Stomach smooth muscle (tissue), 2 donors: ENCODE measurements around the gene MYO15B.

Source experiments
- H3K27ac ChIP-seq: one replicate; pipeline ENCODE4 v1.7.0; 2013; ENCODE audit warnings: mild to moderate bottlenecking, low read length, inconsistent platforms
- H3K27me3 ChIP-seq, 2 donors: one replicate each; pipeline ENCODE4 v1.7.0; 2013; ENCODE audit warnings: low read length in 2 of 2; ENCODE audit not compliant: insufficient read depth in 2 of 2, control insufficient read depth in 1 of 2
- H3K36me3 ChIP-seq, 2 donors: one replicate each; pipeline ENCODE4 v1.7.0; 2013; ENCODE audit warnings: low read length in 2 of 2; ENCODE audit not compliant: control insufficient read depth in 2 of 2, insufficient read depth in 2 of 2
- H3K4me1 ChIP-seq: one replicate; pipeline ENCODE4 v1.7.0; 2013; ENCODE audit warnings: low read length; ENCODE audit not compliant: control insufficient read depth, insufficient read depth
- H3K4me3 ChIP-seq, 2 donors: one replicate each; pipeline ENCODE4 v1.7.0; 2013; ENCODE audit warnings: low read length in 2 of 2
- H3K9ac ChIP-seq, 2 donors: one replicate each; pipeline ENCODE4 v1.7.0; 2013; ENCODE audit warnings: low read length in 2 of 2, mild to moderate bottlenecking in 1 of 2
- H3K9me3 ChIP-seq, 2 donors: one replicate each; pipeline ENCODE4 v1.7.0; 2013; ENCODE audit warnings: low read length in 2 of 2; ENCODE audit not compliant: control insufficient read depth in 2 of 2
- donor health status: healthy.
- donor health status: Pancreatic carcinoma.

Gene MYO15B

DNA sequence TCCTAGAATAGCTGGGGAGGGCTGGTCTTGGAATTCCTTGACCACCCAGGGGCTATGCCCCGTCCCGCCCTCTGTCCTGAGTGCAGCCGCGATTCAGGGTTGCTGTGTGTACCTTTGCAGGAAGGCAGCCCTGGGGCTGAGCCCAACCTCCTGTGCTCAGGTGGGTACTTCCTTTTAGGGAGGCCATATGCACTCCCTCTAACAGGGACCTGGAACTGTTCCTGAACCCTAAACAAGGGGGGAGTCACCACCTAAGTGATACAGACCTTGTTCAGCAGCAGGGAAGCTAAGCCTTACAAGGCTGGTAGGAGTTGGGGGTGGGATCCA is 37.5 kb upstream of the MYO15B start:
- no peaks in the 10 kb centered on the region for H3K27me3 ChIP-seq
- no peak overlapping the region for H3K27ac ChIP-seq
- H3K4me3 ChIP-seq = no peak overlapping the region
- H3K9ac ChIP-seq = no peak overlapping the region
- H3K4me1 ChIP-seq = no peaks in the 10 kb centered on the region
- no peaks in the 10 kb centered on the region for H3K36me3 ChIP-seq
- H3K9me3 ChIP-seq = no peaks in the 10 kb centered on the region

DNA sequence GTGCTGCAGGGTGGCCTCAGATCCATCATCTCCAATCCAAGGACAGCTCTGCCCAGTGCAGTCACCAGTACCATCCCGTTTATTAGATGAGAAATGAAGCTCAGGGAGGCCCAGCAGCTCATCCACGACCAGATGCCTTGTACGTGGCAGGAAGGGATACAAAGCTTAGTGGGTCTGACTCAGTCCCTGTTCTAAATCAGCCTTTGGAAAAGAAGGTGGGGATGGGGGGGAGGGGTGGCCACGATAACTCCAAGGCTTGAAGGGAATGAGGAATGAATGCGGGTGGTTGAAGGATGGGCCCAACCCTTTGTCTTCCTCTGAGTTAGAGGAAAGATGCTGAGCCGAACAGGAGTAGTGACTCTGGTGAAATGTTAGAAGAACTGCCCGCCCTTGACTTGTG is 36.3 kb upstream of the MYO15B start:
- Histone ChIP-seq H3K9me3 (no peaks in the 10 kb centered on the region), H3K36me3 (no peaks in the 10 kb centered on the region), H3K4me3 (no peak overlapping the region), H3K9ac (no peak overlapping the region), H3K27ac (no peak overlapping the region), H3K27me3 (no peaks in the 10 kb centered on the region), H3K4me1 (no peaks in the 10 kb centered on the region)

- Histone ChIP-seq H3K9ac (no peak overlapping the region), H3K9me3 (no peaks in the 10 kb centered on the region), H3K4me3 (no peak overlapping the region), H3K27ac (no peak overlapping the region), H3K36me3 (no peaks in the 10 kb centered on the region), H3K4me1 (peaks cover 4% of the 10 kb centered on the region), H3K27me3 (no peaks in the 10 kb centered on the region)
Observed at GRCh38 chr17:75552425-75553294, 34.9 kb upstream of the MYO15B start.

DNA sequence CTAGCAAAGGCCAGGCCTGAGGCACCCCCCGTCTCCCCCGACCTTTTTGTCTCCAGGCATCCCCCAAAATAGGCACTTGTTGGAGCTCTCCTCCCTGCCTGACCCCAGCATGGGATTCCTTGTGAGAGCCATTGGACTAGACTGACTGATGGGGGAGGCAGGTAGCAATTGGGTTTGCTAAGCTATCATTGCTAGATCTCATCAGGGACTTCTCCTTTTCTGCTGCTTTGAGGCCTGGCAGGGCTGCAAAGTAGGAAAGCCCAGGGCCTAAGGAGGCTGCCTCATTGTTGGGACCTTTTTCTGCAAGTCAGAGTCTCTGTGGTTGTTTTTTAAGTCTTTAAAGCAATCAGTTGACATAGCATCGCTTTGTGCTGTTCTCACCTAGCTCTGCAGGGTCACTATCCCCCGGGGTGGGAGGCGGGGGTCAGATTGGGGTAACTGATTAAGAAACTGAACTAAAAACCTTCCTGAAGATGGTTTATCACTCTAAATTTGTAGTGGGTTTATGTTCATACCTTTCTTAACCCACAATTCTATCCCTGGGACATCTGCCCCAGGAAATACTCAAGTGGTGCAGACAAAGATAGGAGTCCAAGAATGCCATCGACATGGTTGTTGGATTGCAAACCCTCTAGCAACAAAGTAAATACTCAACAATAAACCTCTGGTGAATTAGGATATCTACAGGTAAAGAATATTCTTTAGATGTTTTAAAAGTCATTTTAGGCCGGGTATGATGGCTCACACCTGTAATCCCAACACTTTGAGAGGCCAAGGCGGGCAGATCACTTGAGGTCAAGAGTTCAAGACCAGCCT is 34.1 kb upstream of the MYO15B start:
- Histone ChIP-seq H3K27ac (no peak overlapping the region), H3K36me3 (no peaks in the 10 kb centered on the region), H3K27me3 (no peaks in the 10 kb centered on the region), H3K4me1 (peaks cover 4% of the 10 kb centered on the region), H3K4me3 (no peak overlapping the region), H3K9ac (no peak overlapping the region), H3K9me3 (no peaks in the 10 kb centered on the region)

DNA sequence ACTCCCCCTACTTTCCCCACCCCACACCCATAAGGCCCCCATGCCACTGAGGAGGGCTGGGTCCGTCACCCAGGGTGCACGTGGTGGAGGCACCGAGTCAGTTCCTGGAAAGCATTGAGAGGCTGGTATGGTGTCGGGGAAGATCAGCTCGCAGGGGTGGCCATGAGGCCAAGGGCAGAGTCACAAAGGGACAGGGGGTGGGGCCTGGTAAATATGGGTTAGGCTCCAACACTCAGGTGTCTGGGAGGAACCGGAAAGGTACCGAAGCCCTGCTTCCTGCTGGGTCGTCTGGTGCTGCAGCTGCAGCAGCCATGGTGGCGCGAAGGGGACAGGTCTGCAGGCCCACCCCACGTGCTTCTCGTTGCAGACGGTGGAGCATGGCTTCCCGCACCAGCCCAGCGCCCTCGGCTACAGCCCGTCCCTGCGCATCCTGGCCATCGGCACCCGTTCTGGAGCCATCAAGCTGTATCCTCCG is 31.9 kb upstream of the MYO15B start:
- H3K4me1 ChIP-seq = peaks cover 4% of the 10 kb centered on the region
- no peak overlapping the region for H3K4me3 ChIP-seq
- H3K9me3 ChIP-seq = no peaks in the 10 kb centered on the region
- no peak overlapping the region for H3K9ac ChIP-seq
- H3K27ac ChIP-seq = no peak overlapping the region
- no peaks in the 10 kb centered on the region for H3K27me3 ChIP-seq
- H3K36me3 ChIP-seq = no peaks in the 10 kb centered on the region

DNA sequence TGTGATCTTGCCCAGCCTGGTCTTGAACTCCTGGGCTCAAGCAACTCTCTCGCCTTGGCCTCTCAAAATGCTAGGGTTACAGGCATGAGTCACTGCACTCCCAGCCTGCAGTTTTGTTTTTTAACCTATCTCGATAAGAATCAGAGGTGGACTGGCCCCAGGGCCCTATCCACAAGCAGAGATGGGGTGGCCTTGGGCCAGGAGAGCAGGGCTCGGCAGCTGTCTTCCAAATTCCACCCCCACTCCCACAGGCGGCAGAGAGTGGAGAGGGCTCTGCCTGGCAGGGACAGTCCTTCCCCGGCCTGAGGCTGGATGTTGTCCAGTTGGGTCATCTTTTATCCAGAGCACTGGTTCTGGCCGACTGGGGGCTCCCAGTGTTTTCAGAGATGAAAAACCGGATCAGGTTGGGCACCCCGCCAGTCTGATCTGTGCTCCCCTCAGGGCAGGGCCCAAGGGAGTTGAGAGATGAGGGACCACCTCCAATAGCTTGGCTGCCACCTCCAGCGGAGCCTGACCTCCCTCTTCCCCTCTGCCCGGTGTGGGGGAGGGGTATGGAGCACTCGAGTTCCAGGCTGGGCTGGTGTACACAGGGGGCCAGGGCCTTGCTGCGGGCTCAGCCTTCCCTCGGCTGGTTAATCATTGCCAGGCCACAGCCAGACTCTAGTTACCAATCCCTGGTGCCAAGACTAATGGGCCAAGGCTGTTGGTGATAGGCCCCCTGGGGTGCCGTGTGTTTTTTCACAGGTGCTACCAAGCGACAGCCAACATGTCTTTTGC is 30.3 kb upstream of the MYO15B start:
- Histone ChIP-seq H3K4me1 (peaks cover 4% of the 10 kb centered on the region), H3K27ac (no peak overlapping the region), H3K9me3 (no peaks in the 10 kb centered on the region), H3K9ac (no peak overlapping the region), H3K4me3 (no peak overlapping the region), H3K27me3 (no peaks in the 10 kb centered on the region), H3K36me3 (no peaks in the 10 kb centered on the region)

- Histone ChIP-seq H3K9me3 (no peaks in the 10 kb centered on the region), H3K4me3 (no peak overlapping the region), H3K9ac (no peak overlapping the region), H3K36me3 (no peaks in the 10 kb centered on the region), H3K27ac (no peak overlapping the region), H3K4me1 (peaks cover 4% of the 10 kb centered on the region), H3K27me3 (no peaks in the 10 kb centered on the region)
Observed at GRCh38 chr17:75557852-75558665, 29.5 kb upstream of the MYO15B start.

DNA sequence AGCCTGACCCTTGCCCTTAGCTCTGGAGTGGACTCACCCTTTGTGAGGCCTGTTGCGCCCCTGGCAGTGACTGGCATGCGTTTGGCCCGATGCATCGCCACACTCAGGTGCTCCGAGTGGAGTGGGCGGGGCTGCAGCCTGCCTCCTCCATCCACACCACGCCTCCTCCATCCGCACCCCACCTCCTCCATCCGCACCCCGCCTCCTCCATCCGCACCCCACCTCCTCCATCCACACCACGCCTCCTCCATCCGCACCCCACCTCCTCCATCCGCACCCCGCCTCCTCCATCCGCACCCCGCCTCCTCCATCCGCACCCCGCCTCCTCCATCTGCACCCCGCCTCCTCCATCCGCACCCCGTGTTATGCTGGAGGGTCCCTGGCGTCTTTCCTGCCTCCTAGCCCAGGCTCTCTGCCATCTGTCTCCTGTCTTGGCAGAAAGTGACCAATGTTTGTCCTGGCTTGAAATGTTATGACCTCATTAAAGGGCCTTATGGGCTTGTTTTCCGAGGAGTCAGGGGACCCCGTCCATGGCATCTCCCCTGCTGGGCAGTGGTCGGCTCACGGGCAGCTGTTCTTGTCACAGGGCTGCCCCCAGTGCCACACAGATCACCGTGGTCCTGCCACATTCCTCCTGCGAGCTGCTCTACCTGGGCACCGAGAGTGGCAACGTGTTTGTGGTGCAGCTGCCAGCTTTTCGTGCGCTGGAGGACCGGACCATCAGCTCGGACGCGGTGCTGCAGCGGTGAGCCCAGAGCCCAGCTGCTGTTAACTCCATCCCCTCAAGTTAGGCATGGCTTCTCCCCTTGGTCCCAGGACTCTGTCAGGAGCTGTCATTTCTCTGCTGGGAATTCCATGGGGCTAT is 28.7 kb upstream of the MYO15B start:
- Histone ChIP-seq H3K9ac (no peak overlapping the region), H3K36me3 (no peaks in the 10 kb centered on the region), H3K27ac (no peak overlapping the region), H3K27me3 (no peaks in the 10 kb centered on the region), H3K4me3 (no peak overlapping the region), H3K4me1 (peaks cover 4% of the 10 kb centered on the region), H3K9me3 (no peaks in the 10 kb centered on the region)

- H3K4me3 ChIP-seq = no peak overlapping the region
- no peaks in the 10 kb centered on the region for H3K36me3 ChIP-seq
- no peak overlapping the region for H3K27ac ChIP-seq
- H3K9ac ChIP-seq = no peak overlapping the region
- H3K27me3 ChIP-seq = no peaks in the 10 kb centered on the region
- peaks cover 4% of the 10 kb centered on the region for H3K4me1 ChIP-seq
- no peaks in the 10 kb centered on the region for H3K9me3 ChIP-seq
Observed at GRCh38 chr17:75559958-75560533, 27.6 kb upstream of the MYO15B start.
